ENCODE data around the gene BANF1.

BANF1 gene

DNA sequence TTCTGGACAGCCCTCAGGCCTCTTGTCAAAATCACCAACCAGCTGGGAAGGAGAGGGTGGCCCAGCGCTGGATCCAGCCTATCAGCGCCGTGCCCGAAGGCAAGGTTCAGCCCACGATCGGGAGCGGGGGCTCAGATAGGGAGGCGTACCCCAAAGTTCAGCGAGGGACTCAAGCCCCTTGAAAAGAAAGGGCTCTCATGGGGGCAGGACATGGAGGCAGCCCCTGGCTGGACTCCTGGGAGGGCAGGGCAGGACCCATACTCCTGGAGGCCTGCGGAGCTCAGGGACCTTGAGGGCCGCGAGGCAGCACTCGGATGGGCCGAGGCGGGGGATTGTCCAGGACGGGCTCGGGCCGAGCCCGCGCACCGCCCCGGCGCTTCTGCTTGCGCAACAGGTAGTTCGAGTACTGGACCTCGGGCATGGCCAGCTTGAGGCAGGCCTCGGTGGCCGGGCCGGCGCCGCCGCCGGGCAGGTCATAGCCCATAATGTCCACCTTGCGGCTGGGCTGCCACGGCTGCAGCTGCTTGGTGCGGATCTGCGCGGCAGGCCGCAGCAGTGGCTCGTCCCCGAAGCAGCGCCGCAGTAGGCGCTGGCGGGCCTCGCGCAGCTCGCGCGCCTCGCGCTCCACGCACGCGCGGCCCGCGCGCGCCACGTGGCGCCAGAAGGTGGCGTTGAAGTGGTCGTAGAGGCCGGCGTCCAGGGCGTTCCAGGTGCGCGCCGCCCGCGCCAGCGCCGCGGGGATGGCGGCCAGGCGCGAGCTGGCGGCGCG is 40.1 kb downstream of the BANF1 start:
- no peak for DNase-seq

DNA sequence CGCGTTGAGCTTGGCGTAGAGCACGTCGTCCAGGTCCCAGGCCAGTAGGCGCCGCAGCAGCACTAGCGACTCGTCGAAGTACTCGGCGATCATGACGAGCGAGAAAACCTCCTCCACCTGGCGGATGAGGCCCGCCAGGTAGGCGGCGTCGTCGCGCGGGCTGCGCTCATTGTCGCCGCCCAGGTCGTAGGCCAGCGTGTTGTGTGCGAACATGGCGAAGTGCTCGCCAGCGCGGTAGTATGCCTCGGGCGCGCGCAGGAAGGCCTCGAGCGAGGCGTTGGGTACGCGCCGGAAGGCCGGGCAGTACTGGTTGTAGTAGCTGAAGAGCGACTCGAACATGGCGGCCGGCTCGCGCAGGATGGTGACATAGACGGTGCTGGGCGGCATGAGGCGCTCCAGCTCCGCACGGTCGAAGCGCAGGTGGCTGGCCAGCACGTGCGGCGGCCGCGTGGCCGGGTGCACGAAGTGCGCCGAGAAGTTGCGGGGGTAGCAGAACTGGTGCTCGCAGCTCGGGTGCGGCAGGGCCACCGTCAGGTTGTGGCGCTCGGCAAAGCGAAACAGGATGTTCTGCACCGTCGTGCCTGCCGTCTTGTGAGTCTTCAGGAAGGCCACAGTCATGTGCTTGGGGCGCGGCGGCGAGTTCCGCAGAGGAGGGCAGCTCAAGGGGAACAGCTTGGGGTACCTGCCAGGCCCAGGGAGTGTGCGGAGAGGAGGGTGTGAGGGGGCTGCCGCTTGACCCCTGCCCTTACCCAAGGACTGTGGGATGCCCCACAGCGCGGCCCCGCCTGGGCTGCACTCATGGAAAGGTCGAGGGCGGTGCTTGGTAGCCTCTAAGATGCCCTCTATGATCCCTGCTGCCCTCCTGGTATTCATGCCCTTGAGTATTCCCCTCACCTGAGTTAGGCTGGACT is 40.9 kb downstream of the BANF1 start:
- DNase-seq, result no peak

DNA sequence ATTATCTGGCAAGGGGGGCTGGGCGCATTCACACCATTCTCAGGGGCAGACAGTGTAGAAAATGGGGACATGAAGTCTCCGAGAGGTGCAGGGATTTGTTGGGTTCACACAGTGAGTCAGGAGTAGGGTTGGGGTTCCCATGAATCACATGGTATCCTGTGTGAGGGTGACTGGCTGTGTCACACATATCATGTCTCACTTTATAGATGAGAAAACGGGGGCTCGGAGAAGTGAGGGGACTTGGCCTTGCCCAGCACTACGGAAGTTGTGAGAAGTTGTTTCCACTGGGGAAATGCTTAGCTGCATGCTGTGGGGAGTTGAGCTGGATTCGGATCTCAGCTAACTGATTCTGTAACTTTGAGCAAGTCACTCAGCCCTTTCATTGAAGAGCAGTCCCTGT is 42.5 kb downstream of the BANF1 start:
- no peak for DNase-seq

DNA sequence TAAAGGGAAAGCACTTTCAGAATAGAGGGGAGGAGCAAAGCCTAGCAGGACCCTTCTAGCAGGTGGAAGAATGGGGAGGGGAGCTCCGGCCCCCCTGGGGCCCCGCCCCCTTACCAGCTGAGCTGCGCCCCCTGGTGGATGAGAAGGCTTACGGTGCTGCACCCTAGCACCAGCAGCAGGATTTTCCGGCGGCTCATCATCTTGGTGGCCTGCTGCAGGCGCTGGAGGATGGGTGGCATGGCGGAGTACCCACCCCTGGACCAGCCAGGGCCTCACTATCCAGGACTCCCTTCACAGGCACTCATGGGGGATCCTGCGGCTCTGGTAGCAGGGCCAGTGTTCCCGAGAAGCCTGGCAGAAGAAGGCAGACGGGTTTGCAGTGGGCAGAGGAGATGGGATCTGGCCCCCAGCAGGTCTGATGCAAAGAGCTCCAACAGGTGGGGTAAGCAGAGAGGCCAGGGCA is 42.9 kb downstream of the BANF1 start:
- peak; percentile 78 for DNase-seq

DNA sequence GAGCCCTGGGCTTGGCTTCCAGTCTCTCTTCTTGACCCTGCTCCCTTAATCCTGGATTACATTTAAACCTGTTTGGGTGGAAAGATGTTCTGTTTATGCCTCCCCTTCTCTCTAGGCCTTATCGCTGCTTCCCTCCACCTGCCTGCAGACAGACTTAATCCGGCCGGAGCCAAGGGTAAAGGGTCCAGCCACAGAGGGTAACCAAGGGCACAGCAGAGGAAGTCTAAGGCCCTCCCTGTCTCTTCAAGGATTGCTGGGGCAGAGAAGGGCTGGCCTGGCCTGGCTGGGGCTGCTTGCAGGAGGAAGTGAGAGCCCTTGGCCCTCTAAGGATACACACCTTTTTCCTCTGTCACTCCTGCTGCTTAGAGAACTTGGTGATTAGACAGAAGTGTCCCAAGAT is 44.6 kb downstream of the BANF1 start:
- DNase-seq, result no peak

DNA sequence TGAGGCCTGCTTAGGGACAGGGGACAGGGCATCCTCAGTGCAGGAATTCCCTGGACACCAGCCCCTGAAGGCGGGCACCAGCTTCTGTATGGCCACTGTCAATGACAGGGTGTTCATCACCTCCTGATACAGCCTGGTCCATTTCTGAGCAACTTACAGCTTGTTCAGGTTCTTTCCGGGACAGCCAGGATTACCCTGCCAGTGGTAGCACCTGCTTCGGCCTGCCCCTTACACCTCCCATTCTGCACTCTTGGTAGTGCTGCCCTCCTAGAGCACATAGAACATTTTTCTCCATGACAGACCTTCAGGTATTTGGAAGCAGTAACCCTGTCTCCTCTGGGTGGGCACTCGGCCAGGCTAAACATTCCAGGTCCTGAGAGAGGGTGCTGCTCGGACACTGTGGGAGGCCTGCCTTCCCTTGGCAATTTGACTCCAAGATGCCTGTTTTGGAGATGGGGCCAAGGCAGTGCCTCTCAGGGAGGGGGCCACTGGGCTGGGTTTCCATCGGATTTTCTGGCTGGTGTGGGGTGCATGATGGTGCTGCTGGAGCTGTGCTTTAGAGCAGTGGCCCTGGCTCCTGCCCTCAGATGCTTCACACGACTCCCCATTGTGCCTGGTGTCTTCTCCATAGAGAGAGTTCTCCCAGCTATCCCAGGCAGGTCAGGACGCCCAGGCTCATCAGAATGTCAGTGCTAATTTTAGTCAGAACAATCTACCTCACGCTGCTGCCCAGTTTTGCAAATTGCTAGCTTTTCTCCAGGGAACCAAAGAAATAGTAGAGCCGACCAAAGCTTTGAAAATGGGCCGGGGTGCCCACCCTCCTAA is 45.5 kb downstream of the BANF1 start:
- no peak for DNase-seq

DNA sequence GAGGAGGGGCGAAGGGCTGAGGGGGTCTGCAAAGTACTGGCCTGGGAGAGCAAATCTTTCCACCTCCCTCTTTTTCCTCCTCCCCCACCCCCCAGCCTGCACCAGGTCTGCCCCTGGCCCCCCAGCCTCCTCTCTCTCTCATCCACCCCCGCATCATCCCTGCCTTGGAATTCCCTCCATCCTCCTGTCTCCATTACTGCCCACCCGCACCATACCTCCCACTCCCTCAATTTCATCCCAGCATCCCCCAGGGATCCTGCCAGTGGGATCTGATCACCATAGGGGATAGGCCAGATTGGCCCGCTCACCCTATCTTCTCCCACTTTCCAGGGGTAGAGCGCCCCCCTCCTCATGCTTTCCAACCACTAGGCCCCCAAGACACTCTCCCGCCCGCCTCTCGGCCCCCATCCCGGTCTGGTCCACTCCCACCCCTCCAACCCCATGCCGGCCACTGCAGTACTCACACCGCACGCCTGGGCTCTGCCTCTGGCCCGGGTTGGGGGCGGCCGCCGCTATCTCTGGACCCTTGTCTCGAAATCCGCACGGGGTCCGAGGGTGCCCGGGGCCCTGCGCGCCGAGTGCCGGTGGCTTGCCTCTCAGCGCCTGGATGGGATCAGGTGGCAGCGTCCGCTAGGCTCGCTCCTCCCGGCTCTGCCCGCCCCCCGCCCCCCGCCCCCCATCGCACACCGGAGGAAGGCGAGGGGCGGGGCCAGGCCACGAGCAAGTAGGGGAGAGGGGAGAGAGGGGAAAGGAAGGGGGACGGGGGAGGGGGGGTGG is 46.4 kb downstream of the BANF1 start, which contains the start of gene GAL3ST3:
GAL3ST3 (minus strand) TSS at position 615 of the 777 bp plus-strand sequence. CDS start 3,746 bp downstream, outside the sequence.
- DNase-seq, result no peak

DNA sequence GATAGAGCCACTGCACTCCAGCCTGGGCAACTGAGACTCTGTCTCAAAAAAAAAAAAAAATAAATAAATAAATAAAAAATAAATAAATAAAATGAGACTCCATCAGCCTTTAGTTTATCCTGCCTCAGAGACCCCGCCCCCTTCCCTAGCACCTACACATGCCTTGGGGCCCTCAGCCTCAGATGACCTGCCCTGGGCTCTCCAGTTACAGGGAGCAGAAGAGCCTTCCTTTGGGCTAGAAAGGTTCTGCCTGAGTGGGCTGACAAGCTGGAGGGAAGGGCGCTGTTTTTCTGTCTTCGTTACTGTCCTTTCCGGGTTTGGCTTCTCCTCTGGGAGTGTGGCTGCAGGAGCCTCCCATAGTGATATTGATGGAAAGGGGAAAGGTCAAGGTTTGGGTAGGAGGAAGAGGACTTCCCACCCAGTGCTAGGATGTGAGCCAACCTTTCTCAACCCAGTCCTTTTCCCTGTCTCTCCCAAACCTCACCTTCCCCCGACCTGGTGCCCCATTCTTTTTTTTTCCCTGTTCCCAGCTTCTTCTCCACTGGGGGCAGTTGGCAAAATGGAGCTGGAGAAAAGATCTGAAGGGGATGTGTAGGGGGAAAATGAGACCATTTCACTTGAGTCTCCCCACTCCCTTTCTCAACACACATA is 48.4 kb downstream of the BANF1 start:
- DNase-seq, result no peak

DNA sequence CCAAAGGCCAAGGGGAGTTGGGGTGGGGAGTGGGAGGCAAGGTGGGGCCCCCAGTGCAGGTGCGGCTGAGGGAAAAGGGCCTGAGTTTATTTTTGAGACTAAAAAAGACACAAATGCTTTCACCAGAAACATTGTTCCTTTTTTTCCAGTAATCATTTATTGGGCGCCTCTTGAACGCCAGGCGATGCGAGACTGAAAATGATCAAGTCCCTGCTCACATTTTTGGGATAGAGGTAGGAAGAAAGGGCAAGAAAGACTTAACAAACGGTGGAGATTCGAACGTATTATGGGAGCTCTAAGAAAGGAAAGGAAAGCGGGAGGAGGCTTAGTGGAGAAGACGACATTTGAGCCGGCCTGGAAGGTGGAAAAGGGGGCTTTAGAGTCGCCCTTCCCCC is 49.1 kb downstream of the BANF1 start:
- DNase-seq, result no peak

DNA sequence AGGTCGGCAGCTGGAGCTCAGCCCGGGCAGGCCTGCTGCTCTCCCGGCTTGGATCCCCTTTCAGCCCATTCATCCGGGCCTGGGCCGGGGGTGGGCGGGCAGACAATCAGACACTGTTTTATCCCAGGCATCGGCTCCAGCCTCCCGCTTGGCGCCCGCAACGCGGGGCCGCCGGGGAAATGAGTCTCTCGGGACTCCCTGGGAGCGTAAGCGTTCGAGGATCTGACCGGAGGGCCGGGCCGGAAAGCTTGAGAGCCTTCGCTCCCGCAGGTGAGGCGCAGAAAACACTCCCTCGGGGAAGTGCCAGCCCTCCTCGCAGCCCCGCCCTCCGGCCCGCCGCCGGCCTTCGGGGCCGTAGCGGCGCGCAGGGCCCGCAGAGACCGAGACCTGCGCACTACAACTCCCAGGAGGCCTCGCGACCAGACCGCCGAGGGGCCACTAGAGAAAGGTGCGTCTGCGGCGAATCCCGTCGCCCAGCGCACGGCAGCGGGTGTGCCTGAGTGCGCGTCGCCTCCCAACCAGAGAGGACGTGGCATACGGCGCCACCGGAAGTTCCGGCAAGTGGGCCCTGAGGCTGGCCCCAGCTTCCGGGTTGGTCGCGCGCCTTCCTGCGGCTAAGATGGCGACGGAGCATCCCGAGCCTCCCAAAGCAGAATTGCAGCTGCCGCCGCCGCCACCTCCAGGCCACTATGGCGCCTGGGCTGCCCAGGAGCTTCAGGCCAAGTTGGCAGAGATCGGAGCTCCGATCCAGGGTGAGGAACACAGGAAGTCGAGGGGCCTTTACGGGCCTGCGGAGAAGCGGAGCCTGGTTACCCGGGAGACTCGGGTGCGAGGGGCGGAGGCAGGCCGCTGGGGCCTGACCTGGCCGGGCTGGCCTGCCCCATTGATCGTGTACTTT is 49.7 kb downstream of the BANF1 start, which contains the start of gene SF3B2:
SF3B2 (plus strand) TSS at position 599 of the 898 bp plus-strand sequence; CDS start at position 620, 21 bp downstream.
- DNase-seq, result peak; percentile 99

DNA sequence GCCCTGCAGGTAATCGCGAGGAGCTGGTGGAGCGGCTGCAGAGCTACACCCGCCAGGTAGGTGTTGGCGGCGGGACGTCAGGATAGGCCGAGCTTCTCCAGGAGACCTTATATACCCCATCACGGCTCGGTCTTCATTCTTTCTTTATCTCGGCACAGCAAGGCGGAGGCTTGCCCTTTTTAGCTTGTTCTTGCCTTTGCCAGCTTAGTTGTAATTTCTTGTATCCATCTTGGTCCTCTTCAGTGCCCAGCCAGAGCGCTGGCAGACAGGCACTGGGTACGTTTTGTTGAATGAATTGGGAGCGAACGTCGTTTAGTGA is 50.3 kb downstream of the BANF1 start:
- no peak for DNase-seq
